SK-N-SH (cell line): ENCODE measurements around the gene RAB7B. TPM values are rescaled to one million over a fixed set of nuclear protein-coding genes. Genes with fewer than 3 reads are reported as not detected.

Experiments used
- CTCF ChIA-PET: fragments of 300-600, 350-600 bp; formaldehyde crosslinking; extraction: SDS; loops from one replicate; lab custom pipeline; 2021; lab: Yijun Ruan, JAX
- POLR2A ChIA-PET: fragments of 350-600 bp; sonication (Branson Sonifier 250); formaldehyde crosslinking; extraction: SDS; loops from one replicate; lab custom pipeline; 2020; ENCODE audit warnings: antibody characterized with exemption, inconsistent platforms; lab: Yijun Ruan, JAX
- DNase-seq: peaks from one replicate; pipeline ENCODE4 v3.0.0; 2012
- H2AFZ ChIP-seq: fragments of 200-600 bp; sonication (generic); 2 replicates; pipeline ENCODE4 v1.8.1; 2016; ENCODE audit warnings: antibody characterized with exemption, mild to moderate bottlenecking, low read depth
- H3F3A ChIP-seq: fragments of 200-600 bp; sonication (generic); replicated peaks from 2 replicates; pipeline ENCODE3; 2016; ENCODE audit warnings: antibody characterized with exemption, mild to moderate bottlenecking; ENCODE audit not compliant: insufficient read depth
- H3K27ac ChIP-seq, 2 experiments: fragments of 200-500 bp in 1 of 2; fragments of 200-600 bp in 1 of 2; sonication (Bioruptor generic) in 1 of 2; sonication (generic), shearing (Covaris generic) in 1 of 2; 2 replicates each; pipeline versions ENCODE4 v1.5.1 to v1.6.1; 2014 to 2016; ENCODE audit warnings: low read depth in 2 of 2, inconsistent platforms in 1 of 2, low read length in 1 of 2, mild to moderate bottlenecking in 1 of 2, mixed read lengths in 1 of 2
- H3K27me3 ChIP-seq: fragments of 200-600 bp; sonication (generic), shearing (Covaris generic); 2 replicates; pipeline ENCODE4 v1.6.1; 2016; ENCODE audit warnings: mixed run types; ENCODE audit not compliant: insufficient read depth
- H3K36me3 ChIP-seq, 2 experiments: fragments of 200-500 bp in 1 of 2; fragments of 200-600 bp in 1 of 2; sonication (Bioruptor generic) in 1 of 2; sonication (generic) in 1 of 2; replicated peaks in 1 of 2; 2 replicates each; pipeline versions ENCODE3 to v1.5.1; 2014 to 2016; ENCODE audit warnings: low read length in 1 of 2, mild to moderate bottlenecking in 1 of 2; ENCODE audit not compliant: insufficient read depth in 2 of 2, control insufficient read depth in 1 of 2
- H3K4me1 ChIP-seq, 2 experiments: fragments of 200-500 bp in 1 of 2; fragments of 200-600 bp in 1 of 2; sonication (Bioruptor generic) in 1 of 2; sonication (generic), shearing (Covaris generic) in 1 of 2; 2 replicates each; pipeline versions ENCODE4 v1.5.1 to v1.6.1; 2014 to 2016; ENCODE audit warnings: low read depth in 1 of 2, low read length in 1 of 2, mixed run types in 1 of 2; ENCODE audit not compliant: insufficient read depth in 2 of 2, control insufficient read depth in 1 of 2
- H3K4me2 ChIP-seq: fragments of 200-600 bp; sonication (generic), shearing (Covaris generic); 2 replicates; pipeline ENCODE4 v1.6.1; 2017; ENCODE audit warnings: mixed run types
- H3K4me3 ChIP-seq, 2 experiments: fragments of 200-500 bp in 1 of 2; fragments of 200-600 bp in 1 of 2; sonication (Bioruptor generic) in 1 of 2; sonication (generic), shearing (Covaris generic) in 1 of 2; 2 replicates each; pipeline versions ENCODE4 v1.5.1 to v1.8.1; 2014 to 2016; ENCODE audit warnings: low read depth in 2 of 2, inconsistent platforms in 1 of 2, low read length in 1 of 2, mild to moderate bottlenecking in 1 of 2, mixed read lengths in 1 of 2, moderate library complexity in 1 of 2
- H3K79me2 ChIP-seq: fragments of 200-600 bp; sonication (generic); 2 replicates; pipeline ENCODE4 v1.8.1; 2017; ENCODE audit warnings: mild to moderate bottlenecking; ENCODE audit not compliant: insufficient read depth
- H3K9ac ChIP-seq: fragments of 200-600 bp; sonication (generic); 2 replicates; pipeline ENCODE4 v1.6.1; 2017; ENCODE audit warnings: mixed run types
- H3K9me2 ChIP-seq: fragments of 200-600 bp; sonication (generic); 2 replicates; pipeline ENCODE4 v1.6.1; 2017; ENCODE audit warnings: mixed run types
- H3K9me3 ChIP-seq: fragments of 200-600 bp; sonication (generic); 2 replicates; pipeline ENCODE4 v1.6.1; 2017; ENCODE audit warnings: mixed run types, mild to moderate bottlenecking, moderate library complexity
- H4K20me1 ChIP-seq: fragments of 200-600 bp; sonication (generic); 2 replicates; pipeline ENCODE4 v1.6.1; 2017; ENCODE audit warnings: mild to moderate bottlenecking, mixed run types; ENCODE audit not compliant: insufficient read depth
- ELF1 ChIP-seq: IDR thresholded peaks from 2 replicates; pipeline ENCODE4 v1.4.0; 2012
- JUND ChIP-seq: IDR thresholded peaks from 2 replicates; pipeline ENCODE4 v1.4.0; 2012
- RCOR1 ChIP-seq: fragments of 150-350 bp; IDR thresholded peaks from 2 replicates; pipeline ENCODE4 v1.6.1; 2017; ENCODE audit warnings: antibody characterized with exemption, low read length
- REST ChIP-seq: IDR thresholded peaks from 2 replicates; pipeline ENCODE4 v1.6.1; 2012; ENCODE audit warnings: mild to moderate bottlenecking, low read depth, low read length, moderate library complexity
- RFX5 ChIP-seq: IDR thresholded peaks from 2 replicates; pipeline ENCODE4 v1.6.1; 2012; ENCODE audit warnings: mild to moderate bottlenecking, improper control_type of control experiment, low read length
- TCF12 ChIP-seq: IDR thresholded peaks from 2 replicates; pipeline ENCODE4 v1.4.0; 2012
- TEAD4 ChIP-seq: IDR thresholded peaks from 2 replicates; pipeline ENCODE4 v1.4.0; 2012; ENCODE audit warnings: mild to moderate bottlenecking, borderline replicate concordance; ENCODE audit not compliant: insufficient read depth
- WGBS: methylation state at CpG from one replicate; pipeline ENCODE4 v1.1.6; 2017; ENCODE audit warnings: low lambda C conversion rate; 5-methylcytosine and 5-hydroxymethylcytosine counted together
- polyA plus RNA-seq, 3 experiments: library from polyadenylated mRNA; depleted of rRNA; stranded (reverse); fragments of >200 nt; gene quantifications; 2 replicates each; pipeline ENCODE4 v1.2.3, GENCODE V29; 2012
- TF ChIP-seq, protein P1 (sequence below): fragments of 150-350 bp; IDR thresholded peaks from 2 replicates; pipeline ENCODE4 v1.6.1; 2017; ENCODE audit warnings: antibody characterized with exemption, low read length, low read depth, borderline replicate concordance

RAB7B gene
- polyA plus RNA-seq, 1 of the 3 experiments (the other 2 are of a cell fraction) = 0.15 TPM

DNA sequence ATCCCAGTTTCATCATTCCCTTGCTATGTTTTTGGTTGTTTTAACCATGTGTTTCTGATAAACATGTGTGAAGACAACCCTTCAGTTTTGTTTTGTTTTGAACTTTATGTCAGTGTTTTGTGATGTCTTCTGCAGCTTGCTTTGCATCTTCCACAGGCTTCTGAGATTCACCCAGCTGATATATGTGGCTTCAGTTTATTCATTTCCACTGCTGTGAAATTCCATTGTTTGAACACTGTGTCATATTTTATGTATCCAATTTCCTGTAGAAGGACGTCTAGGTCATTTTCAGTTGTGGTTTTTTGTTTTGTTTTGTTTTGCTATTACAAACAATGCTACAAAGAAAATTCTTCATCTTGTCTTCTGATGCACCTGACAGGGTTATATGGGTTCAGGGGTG lies 32.7 kb downstream of the RAB7B start:
- H4K20me1 ChIP-seq = no peaks in the 10 kb centered on the region
- DNase-seq = no peak
- no peaks in the 10 kb centered on the region for H3F3A ChIP-seq
- no peak overlapping the region for H3K9ac ChIP-seq
- POLR2A ChIA-PET = no interaction called here
- no peak overlapping the region for H3K4me3 ChIP-seq
- 47% methylated on average over 1 of the region's 1 CpG for WGBS
- H3K79me2 ChIP-seq = no peaks in the 10 kb centered on the region
- no peaks in the 10 kb centered on the region for H3K9me3 ChIP-seq
- H3K27ac ChIP-seq = no peak overlapping the region
- CTCF ChIA-PET = interaction anchor here (1.9 to 2.5 kb wide), 5 partner anchors 12 to 312 kb away, joined by 7 to 10 read pairs (median 8); no protein-coding TSS in a partner anchor
- no peaks in the 10 kb centered on the region for H3K36me3 ChIP-seq
- no peak for TF ChIP-seq TCF12
- H3K27me3 ChIP-seq = no peaks in the 10 kb centered on the region
- H3K9me2 ChIP-seq = no peaks in the 10 kb centered on the region
- H2AFZ ChIP-seq = no peak overlapping the region
- peaks cover 0 to 1% of the 10 kb centered on the region in 2 experiments; a peak in 1 of 4 replicates for H3K4me1 ChIP-seq
- no peak overlapping the region for H3K4me2 ChIP-seq

- 71% methylated on average over 8 of the region's 8 CpGs for WGBS
- Histone ChIP-seq H3K9me3 (no peaks in the 10 kb centered on the region), H3F3A (no peaks in the 10 kb centered on the region), H3K4me1 (no peaks in the 10 kb centered on the region), H2AFZ (no peak overlapping the region), H3K27ac (no peak overlapping the region), H3K4me3 (no peak overlapping the region), H3K36me3 (no peaks in the 10 kb centered on the region), H3K9ac (no peak overlapping the region), H3K9me2 (no peaks in the 10 kb centered on the region), H3K4me2 (no peak overlapping the region), H3K79me2 (no peaks in the 10 kb centered on the region), H3K27me3 (no peaks in the 10 kb centered on the region), H4K20me1 (no peaks in the 10 kb centered on the region)
- ChIA-PET CTCF (interaction anchor here (2.2 to 6.3 kb wide), 4 partner anchors 8 to 177 kb away, joined by 8 to 62 read pairs (median 18); no protein-coding TSS in a partner anchor), POLR2A (no interaction called here)
- no peak for TF ChIP-seq RCOR1
- no peak for TF ChIP-seq RFX5
- TF ChIP-seq ELF1 = no peak
- TF ChIP-seq JUND = no peak
- TF ChIP-seq, protein P1, sequence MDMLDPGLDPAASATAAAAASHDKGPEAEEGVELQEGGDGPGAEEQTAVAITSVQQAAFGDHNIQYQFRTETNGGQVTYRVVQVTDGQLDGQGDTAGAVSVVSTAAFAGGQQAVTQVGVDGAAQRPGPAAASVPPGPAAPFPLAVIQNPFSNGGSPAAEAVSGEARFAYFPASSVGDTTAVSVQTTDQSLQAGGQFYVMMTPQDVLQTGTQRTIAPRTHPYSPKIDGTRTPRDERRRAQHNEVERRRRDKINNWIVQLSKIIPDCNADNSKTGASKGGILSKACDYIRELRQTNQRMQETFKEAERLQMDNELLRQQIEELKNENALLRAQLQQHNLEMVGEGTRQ = no peak
- TF ChIP-seq TEAD4 = no peak
- TF ChIP-seq REST = no peak
- DNase-seq = no peak
These were observed 34.0 kb downstream of the RAB7B start for GRCh38 chr1:205969229-205969628.
